K562 (cell line): Measurements from ENCODE around the gene GATA1. TPM values are rescaled to one million over a fixed set of nuclear protein-coding genes. Genes with fewer than 3 reads are reported as not detected.

Experiments
- ATAC-seq: fragments of 200-7000 bp; cut with Tn5 transposase; 3 replicates; pipeline ENCODE4 v1.9.1; 2020; ENCODE audit warnings: moderate library complexity
- BruUV-seq: library from RNA; stranded (reverse); fragments of 400-500 nt; replicated peaks from 2 replicates; lab custom pipeline; 2021; lab: Mats Ljungman, UMichigan
- CTCF ChIA-PET: fragments of 300-600 bp; formaldehyde crosslinking; extraction: SDS; loops from one replicate; lab custom pipeline; 2021; ENCODE audit warnings: low intra/inter-chr PET ratio; lab: Yijun Ruan, JAX
- POLR2A ChIA-PET: fragments of 300-600, 350-650 bp; sonication (Branson Sonifier 250); formaldehyde crosslinking; extraction: SDS; loops from one replicate; lab custom pipeline; 2021; ENCODE audit warnings: antibody characterized with exemption, inconsistent platforms; lab: Yijun Ruan, JAX
- DNase-seq, 4 experiments: peaks; one replicate each; pipeline versions ENCODE4 v3.0.0 to v3.0.0-alpha.2; 2011 to 2018; ENCODE audit warnings: low spot score in 3 of 4, mixed read lengths in 3 of 4; ENCODE audit errors: extremely low read depth in 1 of 4
- FAIRE-seq: peaks from 2 replicates; lab custom pipeline; 2011; peaks lifted over from hg19 to GRCh38; lab: Jason Lieb, UNC
- H2AFZ ChIP-seq: 2 replicates; pipeline ENCODE4 v1.6.0; 2011; ENCODE audit warnings: low read depth, low read length, control low read depth, inconsistent platforms
- H3K27ac ChIP-seq: fragments of 200-600 bp; 3 replicates; pipeline ENCODE4 v1.8.0; 2011; ENCODE audit warnings: low read depth, mild to moderate bottlenecking, control low read depth, inconsistent platforms, low read length, moderate library complexity, mixed read lengths; ENCODE audit errors: extremely low read depth
- H3K27me3 ChIP-seq, 2 experiments: fragments of 300-600 bp in 1 of 2; 2 replicates in 1 of 2; 3 replicates in 1 of 2; pipeline versions ENCODE4 v1.6.0 to v1.8.0; 2011; ENCODE audit warnings: inconsistent platforms in 2 of 2, low read length in 2 of 2, mild to moderate bottlenecking in 1 of 2, mixed read lengths in 1 of 2, moderate library complexity in 1 of 2; ENCODE audit not compliant: control insufficient read depth in 2 of 2, insufficient read depth in 2 of 2
- H3K36me3 ChIP-seq: fragments of 300-600 bp; 3 replicates; pipeline ENCODE4 v1.8.0; 2011; ENCODE audit warnings: mild to moderate bottlenecking, low read length, inconsistent platforms; ENCODE audit not compliant: control insufficient read depth, insufficient read depth
- H3K4me1 ChIP-seq, 2 experiments: fragments of 200-600 bp in 1 of 2; replicated peaks in 1 of 2; 2 replicates in 1 of 2; 3 replicates in 1 of 2; pipeline versions ENCODE4 v1.5.1 to v1.8.0; 2011; ENCODE audit warnings: inconsistent platforms in 2 of 2, low read length in 2 of 2, mild to moderate bottlenecking in 1 of 2, mixed read lengths in 1 of 2, moderate library complexity in 1 of 2; ENCODE audit not compliant: control insufficient read depth in 2 of 2, insufficient read depth in 2 of 2
- H3K4me2 ChIP-seq: 2 replicates; pipeline ENCODE4 v1.6.1; 2011; ENCODE audit warnings: low read length, control low read depth, inconsistent platforms, mixed read lengths; ENCODE audit not compliant: insufficient read depth
- H3K4me3 ChIP-seq: fragments of 200-600 bp; sonication (generic), shearing (Covaris generic); 2 replicates; pipeline ENCODE4 v1.5.1; 2016; ENCODE audit warnings: control low read depth, inconsistent platforms
- H3K79me2 ChIP-seq: fragments of 200-600 bp; 3 replicates; pipeline ENCODE4 v1.8.0; 2011; ENCODE audit warnings: low read length, inconsistent platforms; ENCODE audit not compliant: control insufficient read depth, insufficient read depth
- H3K9ac ChIP-seq, 2 experiments: 2 replicates each; pipeline versions ENCODE4 v1.6.0 to v1.6.1; 2011; ENCODE audit warnings: low read depth in 2 of 2, low read length in 2 of 2, control low read depth in 1 of 2, inconsistent platforms in 1 of 2, mild to moderate bottlenecking in 1 of 2, mixed read lengths in 1 of 2; ENCODE audit not compliant: insufficient read depth in 1 of 2
- H3K9me1 ChIP-seq: one replicate; pipeline ENCODE4 v1.6.0; 2011; ENCODE audit warnings: inconsistent platforms, mild to moderate bottlenecking, low read length, moderate library complexity; ENCODE audit not compliant: control insufficient read depth, insufficient read depth
- H3K9me3 ChIP-seq: replicated peaks from 2 replicates; pipeline ENCODE4 v1.5.1; 2011; ENCODE audit warnings: low read depth, low read length, inconsistent platforms; ENCODE audit not compliant: control insufficient read depth, insufficient read depth
- H4K20me1 ChIP-seq: replicated peaks from 2 replicates; pipeline ENCODE4 v1.6.1; 2011; ENCODE audit warnings: low read length, inconsistent platforms, mixed read lengths; ENCODE audit not compliant: control insufficient read depth, insufficient read depth
- ARID1B ChIP-seq: fragments of 450-650 bp; IDR thresholded peaks from 2 replicates; pipeline ENCODE4 v1.6.1; 2016; ENCODE audit warnings: antibody characterized with exemption, mild to moderate bottlenecking, inconsistent platforms
- ETV6 ChIP-seq, 3 experiments: fragments of 150-350 bp in 1 of 3; sonication (generic) in 1 of 3; formaldehyde crosslinking in 1 of 3; IDR thresholded peaks; 2 replicates each; pipeline versions ENCODE4 v1.6.1 to v1.8.0; 2014 to 2022; ENCODE audit warnings: borderline replicate concordance in 2 of 3, low read depth in 2 of 3, antibody characterized with exemption in 1 of 3, low read length in 1 of 3, mild to moderate bottlenecking in 1 of 3, missing genetic modification reagents in 1 of 3
- FUS ChIP-seq: fragments of 200-400 bp; formaldehyde crosslinking; optimal IDR thresholded peaks from 2 replicates; pipeline ENCODE3; 2017; ENCODE audit warnings: low read depth, low read length
- HDGF ChIP-seq: fragments of 450-650 bp; IDR thresholded peaks from 2 replicates; pipeline ENCODE4 v1.6.1; 2016
- LARP7 ChIP-seq: fragments of 450-650 bp; IDR thresholded peaks from 2 replicates; pipeline ENCODE4 v1.6.1; 2016
- MLLT1 ChIP-seq, 2 experiments: fragments of 450-650 bp; IDR thresholded peaks; 2 replicates each; pipeline ENCODE4 v1.6.1; 2016
- NFRKB ChIP-seq: fragments of 450-650 bp; IDR thresholded peaks from 2 replicates; pipeline ENCODE4 v1.6.1; 2016; ENCODE audit warnings: low read depth
- SPI1 ChIP-seq: IDR thresholded peaks from 2 replicates; pipeline ENCODE4 v1.6.1; 2011; ENCODE audit warnings: low read depth, low read length, control low read depth, borderline replicate concordance
- XRCC4 ChIP-seq: IDR thresholded peaks from one replicate; pipeline ENCODE4 v1.6.1; 2011; ENCODE audit not compliant: insufficient read depth, insufficient read length; ENCODE audit errors: extremely low read depth
- ZNF175 ChIP-seq: fragments of 200-800 bp; sonication (Bioruptor generic); IDR thresholded peaks from 2 replicates; pipeline ENCODE4 v1.6.1; 2016; ENCODE audit warnings: low read depth, mild to moderate bottlenecking, missing genetic modification characterization, missing compliant biosample characterization
- WGBS: fragments of 100-300 bp; shearing (Covaris generic); methylation state at CpG from one replicate; pipeline ENCODE4 v1.1.6; 2016; ENCODE audit warnings: low coverage, mixed read lengths; ENCODE audit not compliant: insufficient coverage; ENCODE audit errors: missing lambda C conversion rate; 5-methylcytosine and 5-hydroxymethylcytosine counted together
- in situ Hi-C: fragments of 300-500 bp; cut with MboI; formaldehyde crosslinking; loops from 4 replicates; pipeline ENCODE4 v1.15.0; 2018; ENCODE audit warnings: inconsistent platforms, mixed read lengths
- intact Hi-C: fragments of 100-400 bp; cut with micrococcal nuclease; formaldehyde crosslinking; loops from 2 replicates; pipeline ENCODE4 v1.14.2; 2022
- polyA plus RNA-seq, 8 experiments: library from polyadenylated mRNA; depleted of rRNA in 4 of 8; stranded (reverse) in 5 of 8; unstranded in 3 of 8; fragments of >200 nt; fragmentation: Nextera tagmentation in 2 of 8; fragmentation: Illumina TruSeq in 1 of 8; extraction: Ambion mirVana in 2 of 8; extraction: Trizol in 1 of 8; gene quantifications; 2 replicates each; pipeline versions ENCODE4 v1.2.1 to v1.2.3, GENCODE V29; 2011 to 2014; ENCODE audit warnings: inconsistent platforms in 1 of 8, missing spikeins in 1 of 8
- total RNA-seq, 7 experiments: library from RNA; depleted of rRNA in 6 of 7; stranded (reverse); fragments of >200 nt in 6 of 7; fragmentation: Illumina TruSeq in 2 of 7; extraction: Trizol in 2 of 7; gene quantifications; 2 replicates each; pipeline versions ENCODE4 v1.2.1 to v1.2.3, GENCODE V29; 2011 to 2021; ENCODE audit warnings: low replicate concordance in 1 of 7
- TF ChIP-seq, protein P1 (sequence below): fragments of 200-800 bp; sonication (Bioruptor generic); IDR thresholded peaks from 2 replicates; pipeline ENCODE4 v1.6.1; 2017; ENCODE audit warnings: missing genetic modification characterization, missing compliant biosample characterization
- TF ChIP-seq, protein P2 (sequence below): fragments of 450-650 bp; formaldehyde crosslinking; IDR thresholded peaks from 2 replicates; pipeline ENCODE4 v1.4.0; 2022; ENCODE audit warnings: missing genetic modification characterization

The GATA1 gene
- total and polyA plus RNA-seq, 9 of the 15 experiments (the other 6 are each of a cell fraction or from before 2014, with no cell fraction given) = 11.9 to 291 (median 116) TPM

DNA sequence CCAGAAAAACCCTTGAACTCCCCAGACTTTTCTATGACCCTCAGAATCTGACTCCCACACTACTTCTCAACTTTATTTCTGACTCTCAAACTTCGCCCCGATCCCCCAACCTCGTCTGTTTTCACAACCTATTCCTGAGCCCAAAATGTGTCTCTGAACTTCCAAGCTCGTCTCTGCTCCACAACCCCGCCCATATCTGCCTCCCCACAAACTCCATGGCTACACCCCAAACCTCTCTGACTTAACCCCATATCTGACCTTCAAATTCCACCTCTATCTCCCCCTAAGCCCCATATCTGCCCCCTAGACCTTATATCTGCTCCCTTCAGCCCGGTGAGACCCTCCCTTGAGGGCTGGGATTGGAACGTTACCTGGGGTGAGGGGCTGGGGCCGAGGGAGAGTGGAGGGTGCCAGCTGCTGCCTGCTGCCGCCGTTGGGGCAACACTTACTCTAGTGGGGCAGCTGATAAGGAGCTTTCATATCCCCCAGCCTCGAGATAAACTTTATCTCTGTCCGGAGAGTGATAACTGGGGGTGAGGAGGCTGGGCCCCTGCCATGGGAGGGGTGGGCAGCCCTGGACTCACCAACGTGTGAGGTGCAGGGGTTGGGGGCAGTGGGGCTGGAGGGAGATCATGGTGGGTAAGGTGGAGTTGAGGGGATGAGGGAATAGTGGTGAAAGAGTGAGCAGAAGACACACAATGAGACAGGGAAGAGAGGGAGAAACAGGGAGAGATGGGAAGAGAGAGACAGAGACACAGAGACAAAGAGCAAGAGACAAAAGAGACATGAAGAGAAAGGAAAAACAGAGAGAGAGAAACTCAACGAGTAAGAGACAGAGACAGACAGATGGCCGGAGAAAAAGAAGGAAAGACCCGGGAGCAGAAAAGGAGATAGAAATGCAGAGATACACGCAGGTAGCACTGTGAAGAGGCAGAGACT lies 1.4 kb downstream of the GATA1 start (continued):
- TF ChIP-seq, protein P1, sequence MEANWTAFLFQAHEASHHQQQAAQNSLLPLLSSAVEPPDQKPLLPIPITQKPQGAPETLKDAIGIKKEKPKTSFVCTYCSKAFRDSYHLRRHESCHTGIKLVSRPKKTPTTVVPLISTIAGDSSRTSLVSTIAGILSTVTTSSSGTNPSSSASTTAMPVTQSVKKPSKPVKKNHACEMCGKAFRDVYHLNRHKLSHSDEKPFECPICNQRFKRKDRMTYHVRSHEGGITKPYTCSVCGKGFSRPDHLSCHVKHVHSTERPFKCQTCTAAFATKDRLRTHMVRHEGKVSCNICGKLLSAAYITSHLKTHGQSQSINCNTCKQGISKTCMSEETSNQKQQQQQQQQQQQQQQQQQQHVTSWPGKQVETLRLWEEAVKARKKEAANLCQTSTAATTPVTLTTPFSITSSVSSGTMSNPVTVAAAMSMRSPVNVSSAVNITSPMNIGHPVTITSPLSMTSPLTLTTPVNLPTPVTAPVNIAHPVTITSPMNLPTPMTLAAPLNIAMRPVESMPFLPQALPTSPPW (CRISPR knock-in tag) = peak; percentile 48
- no peak for TF ChIP-seq ZNF175 (CRISPR knock-in tag)
- TF ChIP-seq, all 486 proteins: peak for 28

DNA sequence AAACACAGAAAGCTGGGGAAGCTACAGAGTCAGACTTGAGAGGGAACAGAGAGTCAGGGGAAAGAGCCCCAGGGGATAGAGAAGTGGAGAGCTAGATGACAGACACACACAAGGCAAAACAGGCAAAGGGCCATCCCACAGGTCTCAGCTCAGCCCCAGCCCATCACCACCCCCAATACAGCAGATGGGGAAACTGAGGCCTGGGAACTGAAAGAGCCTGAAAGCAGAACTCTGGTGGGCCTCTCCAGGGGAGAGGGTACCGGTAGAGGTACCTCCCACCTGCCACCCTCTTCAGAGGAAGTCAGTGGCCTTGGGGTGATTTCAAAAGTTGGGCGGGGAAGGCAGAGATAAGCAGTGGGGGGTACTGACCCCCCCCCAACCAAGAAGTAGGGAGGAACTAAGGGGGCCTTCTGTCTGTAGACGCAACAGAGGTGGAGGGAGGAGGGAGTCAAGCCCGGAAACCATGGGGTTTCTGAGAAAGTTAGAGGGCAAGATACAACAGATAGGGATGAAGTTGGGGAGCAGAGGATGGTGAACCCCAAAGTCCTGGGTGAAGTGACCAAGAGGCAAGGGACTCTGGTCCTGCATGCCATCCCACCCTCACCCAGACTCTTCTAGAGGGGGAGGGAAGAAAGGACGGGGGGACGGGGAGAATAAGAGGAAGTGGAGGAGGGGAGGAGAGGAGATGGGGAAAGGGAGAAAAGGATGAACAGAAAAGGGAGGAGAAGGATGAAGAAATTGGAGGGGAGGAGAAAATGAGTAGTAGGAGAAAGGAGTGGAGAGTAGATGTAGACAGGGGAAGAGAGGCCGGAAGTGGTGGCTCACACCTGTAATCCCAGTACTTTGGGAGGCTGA lies 3.2 kb downstream of the GATA1 start:
- DNase-seq = peak in 2 of 4 experiments; percentile 50 to 75
- FAIRE-seq = peak; percentile 77
- H3K9me1 ChIP-seq = no peaks in the 10 kb centered on the region
- ChIA-PET POLR2A (interaction anchor here (0.6 kb wide), 1 partner anchor 52 kb away, joined by 3 read pairs; no protein-coding TSS in a partner anchor), CTCF (interaction anchor here (0.7 kb wide), 1 partner anchor 128 kb away, joined by 4 read pairs; no protein-coding TSS in a partner anchor)
- H3K27ac ChIP-seq = peak overlapping the region; percentile 85
- no peak overlapping the region for H2AFZ ChIP-seq
- H3K36me3 ChIP-seq = peaks cover 63% of the 10 kb centered on the region
- 0% methylated on average over 4 of the region's 7 CpGs for WGBS
- peaks cover 4% of the 10 kb centered on the region; the same call in 1 of the 2 replicates for H4K20me1 ChIP-seq
- H3K4me2 ChIP-seq = peak overlapping the region; percentile 93
- ATAC-seq = no peak
- H3K4me3 ChIP-seq = peak overlapping the region; percentile 75
- BruUV-seq = no TSS peak
- peaks cover 51 to 65% of the 10 kb centered on the region in 2 experiments for H3K4me1 ChIP-seq
- no peaks in the 10 kb centered on the region for H3K27me3 ChIP-seq
- H3K9me3 ChIP-seq = no peaks in the 10 kb centered on the region
- H3K9ac ChIP-seq = peak overlapping the region; percentile 85 to 94
- intact Hi-C loops (loop anchor here (2.0 to 5.0 kb wide), 2 partner anchors 25 to 92 kb away; partner anchors contain the start of gene SUV39H1), in situ Hi-C loops (no loop called here)
- H3K79me2 ChIP-seq = peaks cover 85% of the 10 kb centered on the region
- TF ChIP-seq ARID1B (0 out of 2 replicates have a peak, but pooled peaks have one; percentile 29), NFRKB (no peak), MLLT1 (IDR thresholded peaks at IDR 0.05) (peak in 1 of 2 experiments; percentile 13; a peak in 1 of 4 replicates), ETV6 (IDR thresholded peaks at IDR 0.05; ENCODE audit: borderline replicate concordance in 1 of 2, low read depth in 2 of 2, low read length in 1 of 2) (0 out of 4 replicates have a peak, but pooled peaks of 1 of the 2 experiments have one; percentile 22), ETV6 (CRISPR knock-in tag; IDR thresholded peaks at IDR 0.05; ENCODE audit: borderline replicate concordance) (no peak), XRCC4 (no peak), FUS (no peak), SPI1 (peak; percentile 89), LARP7 (peak; percentile 28; the same call in 1 of the 2 replicates), HDGF (0 out of 2 replicates have a peak, but pooled peaks have one; percentile 15)
- TF ChIP-seq, protein P2, sequence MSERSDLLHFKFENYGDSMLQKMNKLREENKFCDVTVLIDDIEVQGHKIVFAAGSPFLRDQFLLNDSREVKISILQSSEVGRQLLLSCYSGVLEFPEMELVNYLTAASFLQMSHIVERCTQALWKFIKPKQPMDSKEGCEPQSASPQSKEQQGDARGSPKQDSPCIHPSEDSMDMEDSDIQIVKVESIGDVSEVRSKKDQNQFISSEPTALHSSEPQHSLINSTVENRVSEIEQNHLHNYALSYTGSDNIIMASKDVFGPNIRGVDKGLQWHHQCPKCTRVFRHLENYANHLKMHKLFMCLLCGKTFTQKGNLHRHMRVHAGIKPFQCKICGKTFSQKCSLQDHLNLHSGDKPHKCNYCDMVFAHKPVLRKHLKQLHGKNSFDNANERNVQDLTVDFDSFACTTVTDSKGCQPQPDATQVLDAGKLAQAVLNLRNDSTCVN (CRISPR knock-in tag) = 0 out of 2 replicates have a peak, but pooled peaks have one; percentile 15
